HG03442 (cell line): Measurements from ENCODE around the gene ZSCAN9.

ENCODE experiments used
- ATAC-seq: cut with Tn5 transposase; IDR thresholded peaks from one replicate; pipeline ENCODE4 v1.9.1; 2021; ENCODE audit warnings: mild to moderate bottlenecking, moderate library complexity; ENCODE audit not compliant: unreplicated experiment

Gene ZSCAN9

GRCh38 chr6:28220257-28221133 is 4.6 kb upstream of the ZSCAN9 start:
- no peak for ATAC-seq

- peak; percentile 10 for ATAC-seq
Measured at GRCh38 chr6:28224131-28225055, 682 bp upstream of the ZSCAN9 start.

DNA sequence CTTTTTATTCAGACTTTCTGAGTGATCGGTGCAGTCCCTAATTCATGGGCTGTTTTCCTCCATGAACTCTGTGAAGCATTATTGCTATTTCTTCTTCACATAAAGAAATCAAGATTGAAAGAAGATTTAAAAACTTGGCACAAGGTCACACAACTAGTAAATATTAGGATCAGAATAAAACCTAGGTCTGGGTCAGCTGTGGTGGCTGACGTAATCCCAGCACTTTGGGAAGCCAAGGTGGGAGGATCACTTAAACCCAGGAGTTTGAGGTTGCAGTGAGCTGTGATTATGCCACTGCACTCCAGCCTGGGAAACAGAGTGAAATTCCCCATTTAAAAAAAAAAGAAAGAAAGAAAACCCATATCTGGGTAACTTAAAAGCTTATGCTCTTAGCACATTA is 1.4 kb downstream of the ZSCAN9 start:
- ATAC-seq, result no peak

GRCh38 chr6:28232785-28233184 is 7.7 kb downstream of the ZSCAN9 start:
- ATAC-seq, result no peak

- no peak for ATAC-seq
Measured at GRCh38 chr6:28235912-28236452, 10.9 kb downstream of the ZSCAN9 start.

DNA sequence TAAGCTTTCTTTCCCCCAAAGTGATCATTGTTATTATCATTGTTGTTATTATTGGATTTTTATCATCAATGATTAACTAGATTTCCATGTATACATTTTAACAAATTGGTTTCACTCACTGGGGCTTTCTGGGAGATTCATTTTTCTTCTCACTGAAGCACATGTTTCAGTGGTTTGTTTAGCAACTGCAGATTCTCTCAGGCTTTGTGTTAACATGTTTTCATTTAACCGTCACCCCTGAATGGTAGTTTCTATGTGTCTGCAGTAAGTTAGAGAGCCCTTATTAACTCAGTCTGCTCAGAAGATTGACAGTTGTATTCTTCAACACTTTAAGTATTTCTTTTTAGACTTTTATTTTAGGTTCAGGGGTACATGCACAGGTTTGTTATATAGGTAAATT is 14.6 kb downstream of the ZSCAN9 start:
- no peak for ATAC-seq

DNA sequence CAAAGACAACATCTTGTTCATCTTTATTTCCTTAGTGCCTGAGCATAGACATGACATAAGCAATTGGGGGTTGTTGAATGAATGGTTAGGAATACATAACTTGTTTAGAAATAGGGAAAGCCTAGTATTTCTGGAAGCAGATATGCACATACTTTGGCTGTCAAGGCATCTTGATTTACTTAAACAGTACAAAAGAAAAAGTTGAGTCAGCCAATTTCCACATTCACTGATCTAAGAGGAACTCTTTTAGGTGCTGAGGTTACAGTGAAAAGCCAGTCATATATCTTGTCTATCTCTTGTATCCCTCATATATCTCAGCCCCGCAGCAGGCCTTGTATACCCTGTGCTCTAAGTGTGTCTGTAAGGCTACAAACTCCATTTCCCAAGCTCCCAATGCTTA is 15.4 kb downstream of the ZSCAN9 start:
- ATAC-seq, result no peak

- no peak for ATAC-seq
Measured at GRCh38 chr6:28243946-28244345, 18.9 kb downstream of the ZSCAN9 start.

DNA sequence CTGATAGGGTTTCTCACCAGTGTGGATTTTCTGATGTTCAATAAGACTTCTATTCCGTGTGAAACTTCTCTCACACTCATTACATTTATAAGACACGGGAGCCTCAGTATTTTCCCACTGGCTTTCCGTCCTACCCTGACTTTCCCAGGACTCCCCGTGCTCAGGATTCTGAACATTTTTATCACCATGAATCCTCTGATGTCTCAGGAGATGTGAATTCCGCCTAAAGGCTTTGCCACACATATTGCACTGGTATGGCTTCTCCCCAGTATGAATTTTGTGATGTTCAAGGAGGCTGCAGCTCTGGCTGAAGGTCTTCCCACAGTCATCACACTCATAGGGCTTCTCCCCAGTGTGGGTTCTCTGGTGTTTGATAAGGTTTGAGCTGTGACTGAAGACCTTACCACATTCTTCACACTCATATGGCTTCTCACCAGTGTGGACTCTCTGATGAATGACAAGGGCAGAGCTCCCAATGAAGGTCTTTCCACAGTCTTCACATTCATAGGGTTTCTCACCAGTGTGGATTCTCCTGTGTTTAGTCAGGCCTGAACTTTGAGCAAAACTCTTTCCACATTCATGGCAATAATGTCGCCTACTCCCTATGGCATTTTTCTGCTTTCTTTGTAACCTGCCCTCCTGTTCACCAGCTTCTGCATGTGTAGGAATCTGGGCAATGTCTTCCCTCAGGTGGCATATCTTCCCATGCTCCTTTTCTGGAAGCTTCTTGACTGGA is 20.3 kb downstream of the ZSCAN9 start:
- no peak for ATAC-seq

DNA sequence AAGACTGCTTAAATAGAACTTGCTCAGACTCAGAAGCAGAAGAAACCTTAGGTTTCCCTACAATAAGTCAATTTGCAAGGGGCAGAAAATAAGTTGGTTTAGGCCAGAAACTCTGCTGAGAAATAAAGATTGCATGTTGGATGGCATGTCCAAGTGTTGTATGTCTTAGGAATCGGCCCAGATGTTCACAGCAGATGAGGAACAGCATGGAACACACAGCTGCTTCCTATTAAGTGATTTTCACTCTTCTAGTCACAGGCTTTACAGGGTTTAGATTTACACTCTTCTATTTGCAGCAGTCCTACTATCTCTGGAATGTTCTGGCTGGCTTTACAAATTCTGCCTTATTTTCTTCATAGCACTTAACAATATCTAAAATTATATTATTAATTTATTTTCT is 23.8 kb downstream of the ZSCAN9 start:
- ATAC-seq, result no peak

GRCh38 chr6:28250747-28251146 is 25.7 kb downstream of the ZSCAN9 start:
- ATAC-seq, result no peak

- peak; percentile 33 for ATAC-seq
Measured at GRCh38 chr6:28251661-28252008, 26.6 kb downstream of the ZSCAN9 start.

DNA sequence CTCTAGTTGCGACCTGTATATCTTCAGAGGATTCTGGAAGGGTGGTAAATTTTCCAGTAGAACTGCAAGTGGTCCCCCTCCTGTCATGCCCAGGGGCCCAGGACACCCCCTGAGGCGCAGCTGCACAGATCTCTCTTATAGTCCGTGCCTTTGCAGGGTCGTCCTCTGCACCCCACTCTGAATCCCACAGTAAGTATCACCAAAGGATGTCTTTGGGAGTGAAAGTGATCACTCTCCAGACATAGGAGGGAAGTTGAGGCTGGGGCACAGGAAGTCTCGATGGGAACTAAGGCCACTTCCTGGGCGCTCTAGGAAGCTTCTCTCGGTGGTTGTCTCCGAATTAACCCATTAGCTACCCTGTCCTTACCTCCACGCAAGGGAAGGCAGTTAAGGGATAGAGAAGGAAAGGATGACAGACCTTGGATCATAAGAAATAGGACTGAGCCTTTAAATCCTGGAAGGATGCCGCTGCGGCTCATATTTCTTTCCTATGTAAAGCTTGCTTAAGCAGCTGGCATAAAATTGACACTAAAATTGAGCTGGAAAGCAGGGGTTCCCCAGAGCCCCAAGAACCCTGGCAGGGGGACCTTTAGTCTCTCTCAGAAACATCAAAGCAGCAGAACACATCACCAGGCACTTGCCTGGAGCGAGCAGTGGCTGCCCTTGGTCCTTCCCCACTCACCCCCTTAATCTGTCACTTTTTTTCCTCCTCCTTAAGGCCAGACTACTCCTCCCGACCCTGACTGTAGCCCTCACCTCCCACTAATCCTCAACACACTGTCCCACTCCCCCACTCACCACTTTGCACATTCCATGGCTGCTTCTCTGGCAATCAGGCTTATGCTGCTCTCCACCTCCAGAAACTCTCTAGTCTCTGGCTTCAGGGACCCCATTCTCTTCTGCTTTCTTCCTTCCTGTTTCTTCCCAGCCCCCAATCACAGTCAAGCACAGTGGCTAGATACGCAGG is 27.2 kb downstream of the ZSCAN9 start, which contains the start of gene ZKSCAN4:
ZKSCAN4 (minus strand) TSS at position 261 of the 967 bp plus-strand sequence. CDS start 289 bp downstream, outside the sequence.
- peak; percentile 62 for ATAC-seq

- ATAC-seq, result no peak
Measured at GRCh38 chr6:28254121-28254519, 29.0 kb downstream of the ZSCAN9 start.

DNA sequence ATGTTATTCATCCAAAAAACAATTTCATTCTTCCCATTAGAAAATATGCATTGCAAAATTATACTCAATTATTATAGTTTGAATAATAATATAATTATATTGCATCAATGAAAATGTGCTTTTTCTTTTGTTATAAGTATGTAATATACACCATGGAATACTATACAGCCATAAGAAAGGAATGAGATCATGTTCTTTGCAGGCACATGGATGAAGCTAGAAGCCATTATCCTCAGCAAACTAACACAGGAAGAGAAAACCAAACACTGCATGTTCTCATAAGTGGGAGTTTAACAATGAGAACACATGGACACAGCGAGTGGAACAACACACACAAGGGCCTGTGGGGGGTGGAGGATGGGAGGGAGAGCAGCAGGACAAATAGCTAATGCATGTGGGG is 32.0 kb downstream of the ZSCAN9 start:
- no peak for ATAC-seq

DNA sequence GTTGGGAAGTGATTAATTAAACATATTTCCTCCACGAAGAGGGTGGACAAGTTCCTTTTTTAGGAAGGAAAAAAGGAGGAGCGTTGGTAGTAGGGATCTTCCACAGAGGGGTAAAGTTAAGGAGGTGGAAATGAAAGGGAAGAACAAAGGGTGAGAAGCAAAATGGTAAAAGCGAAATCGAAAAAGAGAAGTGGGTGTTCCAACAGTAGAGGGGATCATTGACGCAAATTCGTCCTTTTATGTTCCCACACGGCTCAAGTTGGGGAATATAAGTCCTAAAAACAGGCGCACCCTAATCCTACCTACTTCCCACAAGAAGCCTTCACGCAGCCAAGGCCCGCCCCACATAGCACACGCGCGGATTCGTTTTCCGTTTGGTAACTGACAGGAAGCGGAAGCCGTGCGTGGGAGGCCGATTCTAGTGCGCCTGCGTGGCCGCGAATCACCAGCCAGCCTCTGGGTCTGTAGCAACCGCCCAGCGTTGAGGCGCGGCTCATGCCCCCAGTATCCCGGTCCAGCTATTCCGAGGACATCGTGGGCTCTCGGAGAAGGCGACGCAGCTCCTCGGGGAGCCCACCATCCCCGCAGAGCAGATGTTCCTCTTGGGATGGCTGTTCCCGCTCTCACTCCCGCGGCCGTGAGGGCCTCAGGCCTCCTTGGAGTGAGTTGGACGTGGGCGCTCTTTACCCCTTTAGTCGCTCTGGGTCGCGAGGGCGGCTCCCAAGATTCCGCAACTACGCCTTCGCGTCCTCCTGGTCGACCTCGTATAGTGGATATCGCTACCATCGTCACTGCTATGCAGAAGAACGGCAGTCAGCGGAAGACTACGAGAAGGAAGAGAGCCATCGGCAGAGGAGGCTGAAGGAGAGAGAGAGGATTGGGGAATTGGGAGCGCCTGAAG is 34.1 kb downstream of the ZSCAN9 start, which contains the start of gene NKAPL:
NKAPL (plus strand) TSS at position 421 of the 901 bp plus-strand sequence; CDS start at position 496, 75 bp downstream.
- no peak for ATAC-seq

GRCh38 chr6:28263922-28264321 is 38.8 kb downstream of the ZSCAN9 start:
- no peak for ATAC-seq

- ATAC-seq, result no peak
Measured at GRCh38 chr6:28264834-28265401, 39.8 kb downstream of the ZSCAN9 start.
